ENCODE results near the gene PIGR. TPM values are rescaled to one million over a fixed set of nuclear protein-coding genes. Genes with fewer than 3 reads are reported as not detected.

The PIGR gene
- total and polyA plus RNA-seq, 9 of the 15 experiments (the other 6 are each of a cell fraction or from before 2014, with no cell fraction given) = 0.01 to 1.5 (median 0.03) TPM; not detected in 4

DNA sequence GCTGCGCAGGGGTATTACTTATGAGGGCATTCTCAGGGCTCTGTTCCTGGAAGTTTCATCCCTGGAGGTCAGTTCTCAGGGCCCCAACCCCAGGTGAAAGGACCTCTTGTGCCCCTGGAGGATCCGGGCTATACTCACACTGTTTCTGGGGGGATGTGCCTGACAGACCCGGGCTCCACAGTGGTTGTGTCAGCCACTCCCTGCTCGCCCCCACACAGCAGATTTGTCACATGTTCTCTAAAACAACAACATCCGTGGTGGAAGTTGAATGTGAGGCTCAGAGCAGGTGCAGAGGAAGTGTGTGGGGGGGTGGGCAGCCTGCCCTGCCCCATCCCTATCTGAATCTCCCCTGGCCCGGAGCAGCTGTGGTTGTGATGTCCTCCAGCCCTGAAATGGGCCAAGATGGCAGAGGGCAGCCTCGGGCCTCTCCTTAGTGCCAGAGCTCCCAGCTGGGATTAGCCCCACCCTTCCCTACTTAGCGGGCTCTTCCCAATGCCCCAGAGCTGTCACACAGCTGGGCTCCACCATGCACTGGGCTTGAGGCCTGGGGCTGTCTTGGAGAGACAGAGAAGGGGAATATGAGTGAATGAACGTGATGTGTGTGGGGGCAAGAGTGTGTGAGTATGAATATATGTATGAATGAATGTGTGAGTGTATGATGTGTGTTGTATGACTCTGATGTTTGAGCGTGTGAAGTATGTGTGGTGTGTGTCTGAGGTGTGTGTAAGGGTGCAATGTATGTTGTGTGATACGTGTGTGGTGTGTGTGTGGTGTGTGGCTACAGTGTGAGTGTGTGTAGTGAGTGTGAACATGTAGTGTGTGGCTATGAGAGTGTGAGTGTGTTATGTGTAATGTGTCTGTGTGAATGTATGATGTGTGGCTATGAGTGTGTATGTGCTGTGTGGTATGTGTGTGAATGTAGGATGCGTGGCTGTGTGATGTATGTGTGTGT, 23.0 kb downstream of the PIGR start (continued):
- TF ChIP-seq, protein P1, sequence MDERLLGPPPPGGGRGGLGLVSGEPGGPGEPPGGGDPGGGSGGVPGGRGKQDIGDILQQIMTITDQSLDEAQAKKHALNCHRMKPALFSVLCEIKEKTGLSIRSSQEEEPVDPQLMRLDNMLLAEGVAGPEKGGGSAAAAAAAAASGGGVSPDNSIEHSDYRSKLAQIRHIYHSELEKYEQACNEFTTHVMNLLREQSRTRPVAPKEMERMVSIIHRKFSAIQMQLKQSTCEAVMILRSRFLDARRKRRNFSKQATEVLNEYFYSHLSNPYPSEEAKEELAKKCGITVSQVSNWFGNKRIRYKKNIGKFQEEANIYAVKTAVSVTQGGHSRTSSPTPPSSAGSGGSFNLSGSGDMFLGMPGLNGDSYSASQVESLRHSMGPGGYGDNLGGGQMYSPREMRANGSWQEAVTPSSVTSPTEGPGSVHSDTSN (CRISPR knock-in tag; IDR thresholded peaks at IDR 0.05; ENCODE audit: low read depth) = no peak
- TF ChIP-seq, protein P1 (tag; conservative IDR thresholded peaks at IDR 0.05; ENCODE audit: low read depth) = no peak
- 0 out of 2 replicates have a peak, but pooled peaks have one; percentile 60 for TF ChIP-seq ELF4 (CRISPR knock-in tag; IDR thresholded peaks at IDR 0.05)
- TF ChIP-seq CBX8 (IDR thresholded peaks at IDR 0.05; ENCODE audit: borderline replicate concordance, extremely low read depth, low read depth, low read length, poor library complexity, severe bottlenecking) = no peak
- TF ChIP-seq IRF2 (CRISPR knock-in tag; IDR thresholded peaks at IDR 0.05) = no peak
- TF ChIP-seq, protein P2, sequence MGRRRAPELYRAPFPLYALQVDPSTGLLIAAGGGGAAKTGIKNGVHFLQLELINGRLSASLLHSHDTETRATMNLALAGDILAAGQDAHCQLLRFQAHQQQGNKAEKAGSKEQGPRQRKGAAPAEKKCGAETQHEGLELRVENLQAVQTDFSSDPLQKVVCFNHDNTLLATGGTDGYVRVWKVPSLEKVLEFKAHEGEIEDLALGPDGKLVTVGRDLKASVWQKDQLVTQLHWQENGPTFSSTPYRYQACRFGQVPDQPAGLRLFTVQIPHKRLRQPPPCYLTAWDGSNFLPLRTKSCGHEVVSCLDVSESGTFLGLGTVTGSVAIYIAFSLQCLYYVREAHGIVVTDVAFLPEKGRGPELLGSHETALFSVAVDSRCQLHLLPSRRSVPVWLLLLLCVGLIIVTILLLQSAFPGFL (CRISPR knock-in tag; IDR thresholded peaks at IDR 0.05) = no peak
- TF ChIP-seq, protein P3, sequence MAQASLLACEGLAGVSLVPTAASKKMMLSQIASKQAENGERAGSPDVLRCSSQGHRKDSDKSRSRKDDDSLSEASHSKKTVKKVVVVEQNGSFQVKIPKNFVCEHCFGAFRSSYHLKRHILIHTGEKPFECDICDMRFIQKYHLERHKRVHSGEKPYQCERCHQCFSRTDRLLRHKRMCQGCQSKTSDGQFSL (CRISPR knock-in tag; IDR thresholded peaks at IDR 0.05) = peak; percentile 90
- TF ChIP-seq, protein P3 (tag; IDR thresholded peaks at IDR 0.05) = 0 out of 4 replicates have a peak, but pooled peaks of 1 of the 2 experiments have one; percentile 34
- TF ChIP-seq ZNF175 (CRISPR knock-in tag; IDR thresholded peaks at IDR 0.05; ENCODE audit: low read depth) = no peak
- no peak for TF ChIP-seq ZNF561 (CRISPR knock-in tag; conservative IDR thresholded peaks at IDR 0.05)
- peak; percentile 26; the same call in 1 of the 2 replicates for TF ChIP-seq CBFA2T2 (conservative IDR thresholded peaks at IDR 0.05)
- no peak for TF ChIP-seq U2AF1 (optimal IDR thresholded peaks at IDR 0.05; ENCODE audit: low read depth, low read length)
- TF ChIP-seq MTA1 (IDR thresholded peaks at IDR 0.05; ENCODE audit: borderline replicate concordance) = no peak
- TF ChIP-seq, protein P4, sequence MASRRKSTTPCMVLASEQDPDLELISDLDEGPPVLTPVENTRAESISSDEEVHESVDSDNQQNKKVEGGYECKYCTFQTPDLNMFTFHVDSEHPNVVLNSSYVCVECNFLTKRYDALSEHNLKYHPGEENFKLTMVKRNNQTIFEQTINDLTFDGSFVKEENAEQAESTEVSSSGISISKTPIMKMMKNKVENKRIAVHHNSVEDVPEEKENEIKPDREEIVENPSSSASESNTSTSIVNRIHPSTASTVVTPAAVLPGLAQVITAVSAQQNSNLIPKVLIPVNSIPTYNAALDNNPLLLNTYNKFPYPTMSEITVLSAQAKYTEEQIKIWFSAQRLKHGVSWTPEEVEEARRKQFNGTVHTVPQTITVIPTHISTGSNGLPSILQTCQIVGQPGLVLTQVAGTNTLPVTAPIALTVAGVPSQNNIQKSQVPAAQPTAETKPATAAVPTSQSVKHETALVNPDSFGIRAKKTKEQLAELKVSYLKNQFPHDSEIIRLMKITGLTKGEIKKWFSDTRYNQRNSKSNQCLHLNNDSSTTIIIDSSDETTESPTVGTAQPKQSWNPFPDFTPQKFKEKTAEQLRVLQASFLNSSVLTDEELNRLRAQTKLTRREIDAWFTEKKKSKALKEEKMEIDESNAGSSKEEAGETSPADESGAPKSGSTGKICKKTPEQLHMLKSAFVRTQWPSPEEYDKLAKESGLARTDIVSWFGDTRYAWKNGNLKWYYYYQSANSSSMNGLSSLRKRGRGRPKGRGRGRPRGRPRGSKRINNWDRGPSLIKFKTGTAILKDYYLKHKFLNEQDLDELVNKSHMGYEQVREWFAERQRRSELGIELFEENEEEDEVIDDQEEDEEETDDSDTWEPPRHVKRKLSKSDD (conservative IDR thresholded peaks at IDR 0.05; ENCODE audit: low read length) = no peak
- TF ChIP-seq, protein P5, sequence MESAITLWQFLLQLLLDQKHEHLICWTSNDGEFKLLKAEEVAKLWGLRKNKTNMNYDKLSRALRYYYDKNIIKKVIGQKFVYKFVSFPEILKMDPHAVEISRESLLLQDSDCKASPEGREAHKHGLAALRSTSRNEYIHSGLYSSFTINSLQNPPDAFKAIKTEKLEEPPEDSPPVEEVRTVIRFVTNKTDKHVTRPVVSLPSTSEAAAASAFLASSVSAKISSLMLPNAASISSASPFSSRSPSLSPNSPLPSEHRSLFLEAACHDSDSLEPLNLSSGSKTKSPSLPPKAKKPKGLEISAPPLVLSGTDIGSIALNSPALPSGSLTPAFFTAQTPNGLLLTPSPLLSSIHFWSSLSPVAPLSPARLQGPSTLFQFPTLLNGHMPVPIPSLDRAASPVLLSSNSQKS (CRISPR knock-in tag; IDR thresholded peaks at IDR 0.05) = no peak
- TF ChIP-seq PPARD (CRISPR knock-in tag; IDR thresholded peaks at IDR 0.05) = no peak
